Endodermal cell (in vitro differentiated cells): ENCODE results near the gene RINL. TPM values are rescaled to one million over a fixed set of nuclear protein-coding genes. Genes with fewer than 3 reads are reported as not detected.

Experiments used
- DNase-seq: peaks from one replicate; pipeline ENCODE4 v3.0.0-alpha.2; 2017
- H3K27ac ChIP-seq: 2 replicates; pipeline ENCODE4 v1.5.1; 2013; ENCODE audit warnings: mild to moderate bottlenecking, low read depth, low read length, moderate library complexity
- H3K27me3 ChIP-seq: 2 replicates; pipeline ENCODE4 v1.6.1; 2013; ENCODE audit warnings: mild to moderate bottlenecking, low read length, moderate library complexity; ENCODE audit not compliant: insufficient read depth, control insufficient read depth, poor library complexity, severe bottlenecking
- H3K36me3 ChIP-seq: 2 replicates; pipeline ENCODE4 v1.7.0; 2013; ENCODE audit warnings: mild to moderate bottlenecking, low read length, moderate library complexity; ENCODE audit not compliant: control insufficient read depth, insufficient read depth
- H3K4me1 ChIP-seq: one replicate; pipeline ENCODE4 v1.7.0; 2013; ENCODE audit warnings: low read length; ENCODE audit not compliant: control insufficient read depth, insufficient read depth
- H3K4me3 ChIP-seq: 2 replicates; pipeline ENCODE4 v1.5.1; 2013; ENCODE audit warnings: mild to moderate bottlenecking, low read length, moderate library complexity
- H3K9ac ChIP-seq: 2 replicates; pipeline ENCODE4 v1.6.1; 2013; ENCODE audit warnings: mild to moderate bottlenecking, low read length, moderate library complexity; ENCODE audit not compliant: poor library complexity, severe bottlenecking; ENCODE audit errors: extremely low read depth
- H3K9me3 ChIP-seq: 2 replicates; pipeline ENCODE4 v1.6.1; 2013; ENCODE audit warnings: mild to moderate bottlenecking, low read length, moderate library complexity; ENCODE audit not compliant: control insufficient read depth
- H3K27ac Mint-ChIP-seq: 2 replicates; pipeline ENCODE4 v1.8.0; 2020; ENCODE audit warnings: mixed read lengths
- H3K27me3 Mint-ChIP-seq: 2 replicates; pipeline ENCODE4 v1.8.0; 2021; ENCODE audit warnings: mild to moderate bottlenecking, mixed read lengths; ENCODE audit not compliant: insufficient read depth
- H3K36me3 Mint-ChIP-seq: 2 replicates; pipeline ENCODE4 v1.8.0; 2020; ENCODE audit warnings: low read depth, mixed read lengths
- H3K4me1 Mint-ChIP-seq: 2 replicates; pipeline ENCODE4 v1.8.0; 2020; ENCODE audit warnings: mixed read lengths
- H3K4me3 Mint-ChIP-seq: 2 replicates; pipeline ENCODE4 v1.8.0; 2020; ENCODE audit warnings: mild to moderate bottlenecking, moderate library complexity, mixed read lengths
- H3K9me3 Mint-ChIP-seq: 2 replicates; pipeline ENCODE4 v1.8.0; 2020; ENCODE audit warnings: mild to moderate bottlenecking, mixed read lengths
- CTCF ChIP-seq: fragments of 200-600 bp; sonication (generic); conservative IDR thresholded peaks from 2 replicates; pipeline ENCODE4 v1.5.0; 2021; ENCODE audit warnings: antibody characterized with exemption, mild to moderate bottlenecking
- WGBS, 2 experiments: methylation state at CpG; one replicate each; pipeline versions ENCODE4 v1.1.5 to v1.1.7; 2013; ENCODE audit warnings: missing lambda C conversion rate in 2 of 2, mixed read lengths in 1 of 2; ENCODE audit not compliant: insufficient coverage in 1 of 2, insufficient read length in 1 of 2; 5-methylcytosine and 5-hydroxymethylcytosine counted together
- total RNA-seq, 2 donors: library from RNA; stranded (reverse); fragmentation: NEBNext Ultra II Directional in 1 of 2; extraction: Animal tissue kit (Norgen Biotek cat#: 25700) in 1 of 2; gene quantifications; 2 replicates in 1 of 2; 3 replicates in 1 of 2; pipeline ENCODE4 v1.2.1, GENCODE V29; 2021

Gene RINL
- total RNA-seq, 2 donors from 2014 or later: 4.8 to 6.7 TPM

- DNase-seq: no peak
- Mint-ChIP-seq H3K4me3 (no peak overlapping the region), H3K9me3 (no peaks in the 10 kb centered on the region), H3K27me3 (no peaks in the 10 kb centered on the region), H3K4me1 (peaks cover 5% of the 10 kb centered on the region), H3K27ac (peak overlapping the region; percentile 56), H3K36me3 (peaks cover 96% of the 10 kb centered on the region)
- H3K4me3 ChIP-seq: no peak overlapping the region
- WGBS, 2 experiments: 95 to 96% methylated on average over 13 to 17 of the region's 17 CpGs
- H3K27me3 ChIP-seq: no peaks in the 10 kb centered on the region
- no peak for TF ChIP-seq CTCF
- no peak overlapping the region for H3K27ac ChIP-seq
- H3K36me3 ChIP-seq: peaks cover 98% of the 10 kb centered on the region
- H3K4me1 ChIP-seq: peaks cover 5% of the 10 kb centered on the region
- H3K9ac ChIP-seq: no peak overlapping the region
- no peaks in the 10 kb centered on the region for H3K9me3 ChIP-seq
Measured at GRCh38 chr19:38842439-38843174, 35.5 kb downstream of the RINL start.

GRCh38 chr19:38841787-38842438 lies 36.2 kb downstream of the RINL start:
- Histone ChIP-seq H3K4me1 (no peaks in the 10 kb centered on the region), H3K4me3 (no peak overlapping the region), H3K27ac (no peak overlapping the region), H3K9me3 (no peaks in the 10 kb centered on the region), H3K36me3 (peaks cover 98% of the 10 kb centered on the region), H3K27me3 (no peaks in the 10 kb centered on the region), H3K9ac (no peak overlapping the region)
- DNase-seq: no peak
- 96 to 100% methylated on average over 7 to 19 of the region's 19 CpGs for WGBS, 2 experiments
- Mint-ChIP-seq H3K36me3 (peaks cover 96% of the 10 kb centered on the region), H3K27ac (peak overlapping the region; percentile 56), H3K9me3 (no peaks in the 10 kb centered on the region), H3K4me1 (peaks cover 2% of the 10 kb centered on the region), H3K4me3 (no peak overlapping the region), H3K27me3 (no peaks in the 10 kb centered on the region)
- no peak for TF ChIP-seq CTCF

DNA sequence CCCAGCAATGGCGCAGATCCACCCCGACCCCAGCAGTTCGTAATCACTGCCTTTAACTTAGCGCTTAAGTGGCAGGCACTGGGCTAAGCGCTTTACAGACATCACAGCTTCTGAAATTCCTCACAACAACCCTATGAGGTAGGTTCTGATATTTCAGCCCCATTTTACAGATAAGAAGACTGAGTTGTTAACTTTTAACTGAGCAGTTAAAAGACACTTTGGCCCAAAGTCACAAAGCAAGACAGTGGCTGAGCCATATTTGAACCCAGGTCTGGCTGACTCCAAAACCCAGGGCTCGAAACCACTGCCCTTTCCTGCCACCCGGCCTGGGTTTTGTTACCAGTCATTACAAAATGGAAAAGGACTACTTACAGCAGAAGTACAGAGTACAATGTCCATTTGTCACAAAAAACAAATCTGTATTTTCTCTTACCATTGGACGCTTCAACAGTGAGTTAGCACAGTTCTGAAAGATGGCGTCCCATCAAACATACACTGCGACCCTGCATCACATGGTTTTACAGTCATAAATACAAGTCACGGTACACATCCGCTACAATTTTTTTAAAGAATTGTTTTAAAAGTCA lies 36.8 kb downstream of the RINL start:
- H3K4me1 ChIP-seq: no peaks in the 10 kb centered on the region
- peaks cover 98% of the 10 kb centered on the region for H3K36me3 Mint-ChIP-seq
- WGBS, 2 experiments: 91 to 94% methylated on average over 9 to 12 of the region's 12 CpGs
- peaks cover 98% of the 10 kb centered on the region for H3K36me3 ChIP-seq
- H3K27me3 Mint-ChIP-seq: no peaks in the 10 kb centered on the region
- no peak for DNase-seq
- H3K4me3 Mint-ChIP-seq: no peak overlapping the region
- H3K27ac Mint-ChIP-seq: peak overlapping the region; percentile 55
- no peak overlapping the region for H3K4me3 ChIP-seq
- no peak for TF ChIP-seq CTCF
- H3K27ac ChIP-seq: no peak overlapping the region
- no peaks in the 10 kb centered on the region for H3K27me3 ChIP-seq
- H3K9me3 Mint-ChIP-seq: no peaks in the 10 kb centered on the region
- H3K9ac ChIP-seq: no peak overlapping the region
- peaks cover 2% of the 10 kb centered on the region for H3K4me1 Mint-ChIP-seq
- H3K9me3 ChIP-seq: no peaks in the 10 kb centered on the region
